Activated CD8-positive, alpha-beta memory T cell treated with anti-CD3 and anti-CD28 coated beads for 48 hours (primary cell): ENCODE results near the gene P2RY14.

ENCODE experiments used
- DNase-seq, 3 experiments: peaks; one replicate each; pipeline ENCODE4 v3.0.0-alpha.2; 2020; ENCODE audit warnings: low read depth in 2 of 3, low spot score in 2 of 3

The P2RY14 gene

DNA sequence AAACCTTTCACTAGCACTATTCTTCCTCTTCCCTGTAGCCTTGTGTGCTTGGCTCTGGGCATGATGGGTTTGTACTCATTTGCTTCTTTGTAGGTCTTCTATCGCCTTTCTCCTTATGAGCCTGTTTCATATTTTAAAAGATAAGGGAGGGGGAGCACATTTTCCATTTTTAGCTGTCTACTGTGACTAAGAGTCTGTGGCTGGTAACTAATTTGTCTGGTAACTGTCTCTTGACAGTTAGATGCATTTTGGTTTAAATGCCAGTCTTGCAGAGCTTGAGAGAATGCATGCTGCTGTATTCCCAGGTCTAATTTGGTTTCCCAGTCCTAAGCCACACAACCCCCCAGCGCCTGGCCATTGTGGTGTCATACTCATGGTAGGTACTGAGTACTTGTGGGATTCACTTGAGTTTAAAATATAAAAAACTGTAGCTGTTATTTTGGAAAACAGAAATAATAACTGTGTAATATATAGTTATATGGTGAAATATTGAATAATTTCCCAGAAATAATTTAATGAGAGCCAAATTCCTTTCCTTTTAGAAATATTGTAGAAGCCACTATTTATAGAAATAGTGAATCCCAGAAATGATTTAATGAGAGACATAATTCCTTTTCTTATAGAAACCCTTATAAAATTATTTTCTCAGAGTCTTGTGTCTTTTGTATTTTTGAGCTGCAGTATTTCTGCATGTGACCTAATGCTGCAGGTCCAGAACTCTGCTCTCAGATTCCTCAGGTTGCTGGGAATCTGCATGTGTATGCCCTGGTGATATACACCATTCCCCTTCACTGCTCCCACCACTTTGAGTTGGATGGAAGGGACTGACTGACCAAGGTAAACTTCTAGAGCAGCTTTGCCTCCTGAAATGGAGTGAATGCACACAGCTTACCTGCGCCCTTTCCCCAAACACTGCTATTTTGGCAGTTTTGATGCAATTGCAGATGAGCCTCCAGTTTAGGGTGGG, 61.4 kb downstream of the P2RY14 start:
- no peak for DNase-seq

DNA sequence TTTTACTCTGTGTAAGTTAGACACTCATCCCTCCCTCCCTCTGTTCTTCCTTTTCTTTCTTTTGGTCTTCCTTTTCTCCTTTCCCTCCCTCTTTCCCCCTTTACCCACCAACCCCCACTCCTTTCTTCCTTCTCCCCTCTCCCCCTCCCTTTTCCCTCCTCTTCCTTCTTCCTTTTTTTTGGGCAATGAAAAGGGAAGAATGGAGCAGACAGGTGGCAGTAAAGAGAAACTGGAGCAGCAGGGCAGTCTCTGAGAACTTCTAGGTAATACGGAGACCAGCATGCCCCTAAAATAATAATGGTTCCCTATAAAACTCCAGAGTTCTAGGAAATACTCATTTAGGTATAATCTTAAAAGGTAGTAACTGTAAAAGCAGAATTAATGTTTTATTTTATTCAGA, 63.9 kb downstream of the P2RY14 start:
- no peak for DNase-seq

DNA sequence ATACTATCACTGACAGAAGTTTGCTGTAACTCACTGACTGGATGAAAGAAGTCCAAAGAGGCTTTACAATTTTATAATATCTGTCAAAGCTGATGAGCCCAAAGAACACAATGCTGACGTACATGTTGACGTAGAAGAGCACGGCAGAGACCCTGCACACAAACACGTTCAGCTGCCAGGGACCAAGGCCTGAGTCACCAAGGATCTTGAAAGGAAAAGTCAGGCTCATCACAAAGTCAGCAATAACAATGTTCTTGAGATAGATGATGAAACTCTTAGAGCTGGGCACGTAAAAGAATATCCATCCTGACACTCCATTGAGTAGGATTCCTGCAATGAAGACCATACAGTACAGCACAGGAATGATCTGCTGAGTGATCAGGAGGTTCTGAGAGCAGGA, 64.5 kb downstream of the P2RY14 start:
- DNase-seq, result no peak

DNA sequence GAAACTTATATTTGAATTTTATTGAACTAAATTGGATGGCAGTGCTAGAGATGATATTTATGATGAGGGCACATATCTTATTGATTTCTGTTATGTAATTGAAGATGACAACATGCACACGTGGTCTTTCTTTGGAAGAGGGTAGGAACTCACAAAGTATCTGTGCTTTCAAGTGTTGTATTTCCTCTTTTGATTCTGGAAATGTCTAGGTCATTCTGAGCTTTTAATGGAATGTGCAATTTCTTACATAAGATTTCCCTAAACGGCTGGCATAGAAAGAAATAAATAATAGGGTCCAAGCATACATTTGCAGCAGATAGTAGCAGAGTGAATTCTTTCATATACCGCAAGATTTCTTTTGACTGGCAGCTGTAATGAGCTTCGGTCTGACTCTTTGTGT, 65.2 kb downstream of the P2RY14 start:
- no peak for DNase-seq

DNA sequence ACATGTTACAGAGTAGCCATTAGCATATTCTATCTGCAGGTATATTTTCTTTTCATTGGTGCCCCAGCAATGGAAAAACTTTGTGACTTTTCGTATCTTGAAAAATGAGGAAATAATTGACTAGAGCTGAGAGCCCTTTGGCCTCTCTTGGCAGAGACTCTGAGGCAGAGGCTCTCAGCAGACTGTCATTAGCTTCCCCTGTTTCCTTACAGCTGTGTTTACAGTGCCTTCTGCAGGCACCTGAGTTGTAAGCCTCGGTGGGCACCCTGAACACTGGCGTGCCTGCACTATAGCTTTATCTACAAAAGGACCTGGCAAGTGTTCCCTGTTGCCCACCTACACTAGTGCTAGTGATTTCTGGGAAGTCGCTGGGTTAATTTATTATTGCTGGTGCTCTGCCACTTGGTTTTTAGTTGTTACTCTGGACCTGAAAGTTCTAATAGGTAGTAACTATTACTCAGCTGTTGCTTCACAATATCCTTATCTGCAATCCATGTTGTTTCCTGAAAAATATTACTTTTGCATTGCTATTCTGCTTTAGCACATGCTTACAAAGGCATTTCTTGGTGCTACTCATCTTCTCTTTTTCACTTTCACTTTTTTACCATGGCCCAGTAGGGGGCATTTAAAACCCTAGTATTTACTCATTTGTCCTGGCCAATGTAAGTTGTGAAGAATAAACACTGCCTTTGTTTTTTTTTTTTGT, 67.5 kb downstream of the P2RY14 start:
- DNase-seq, result no peak

DNA sequence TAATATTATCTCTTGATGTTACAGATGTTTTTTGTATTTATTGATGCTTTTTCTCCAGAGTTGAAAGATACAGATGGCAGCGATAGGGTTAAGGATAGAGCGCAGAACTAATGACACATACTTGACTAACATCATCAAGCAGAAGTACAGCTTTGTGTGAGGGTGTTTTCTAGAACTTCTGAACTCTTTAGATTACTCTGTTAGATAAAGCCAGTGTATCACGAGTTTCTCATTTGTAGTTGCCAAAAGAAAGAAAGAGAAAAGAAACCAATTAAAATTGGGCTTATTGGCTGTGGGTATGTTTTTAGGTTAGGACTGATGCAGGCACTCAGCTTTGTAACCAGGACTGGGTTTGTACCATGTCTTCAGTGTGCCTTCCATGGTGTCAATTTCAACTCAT, 68.7 kb downstream of the P2RY14 start:
- no peak for DNase-seq

GRCh38 chr3:151206201-151206600, 72.1 kb downstream of the P2RY14 start:
- no peak for DNase-seq

- no peak for DNase-seq
These were observed 72.9 kb downstream of the P2RY14 start for GRCh38 chr3:151205482-151205881.

- DNase-seq, result no peak
These were observed 73.6 kb downstream of the P2RY14 start for GRCh38 chr3:151204530-151205402.

- peak in 1 of 3 experiments; percentile 49 for DNase-seq
These were observed 75.3 kb downstream of the P2RY14 start, which contains the start of gene GPR171 for GRCh38 chr3:151203051-151203420. Gene GPR171, minus strand, starts transcription at chr3:151203216. Its CDS starts 3,830 bp downstream, at chr3:151199386.

DNA sequence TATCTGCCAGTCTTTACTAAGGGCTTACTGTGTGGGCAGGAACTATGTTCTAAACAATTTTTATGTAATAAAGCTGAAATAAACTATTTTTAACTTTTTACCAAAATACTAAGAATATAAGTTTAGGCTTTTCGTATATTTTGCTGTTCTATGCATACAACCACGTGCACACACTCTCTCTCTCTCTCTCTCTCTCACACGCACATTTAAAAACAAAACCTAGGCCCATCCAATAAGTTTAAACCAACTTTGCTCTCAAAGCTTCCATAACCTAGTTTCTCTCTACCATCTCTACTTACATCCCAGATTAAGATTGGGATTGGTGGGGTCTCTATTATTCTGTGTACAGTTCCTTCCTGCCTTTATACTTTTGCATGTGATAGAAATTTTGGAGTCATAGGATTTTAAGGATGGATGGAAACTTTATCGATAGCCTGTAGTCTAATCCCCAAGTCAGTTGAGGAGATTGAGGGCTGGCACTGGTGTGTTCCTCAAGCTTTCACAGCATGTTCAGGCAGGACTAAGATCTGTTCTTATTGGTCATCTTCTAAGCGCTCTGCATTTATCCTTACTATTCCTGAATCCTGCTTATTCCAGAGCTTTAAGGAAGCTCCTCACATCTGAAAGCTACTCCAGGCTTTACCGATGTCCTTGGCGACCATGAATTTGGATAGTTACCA, 77.2 kb downstream of the P2RY14 start:
- no peak for DNase-seq

- DNase-seq, result no peak
These were observed 77.8 kb downstream of the P2RY14 start for GRCh38 chr3:151200586-151200985.

DNA sequence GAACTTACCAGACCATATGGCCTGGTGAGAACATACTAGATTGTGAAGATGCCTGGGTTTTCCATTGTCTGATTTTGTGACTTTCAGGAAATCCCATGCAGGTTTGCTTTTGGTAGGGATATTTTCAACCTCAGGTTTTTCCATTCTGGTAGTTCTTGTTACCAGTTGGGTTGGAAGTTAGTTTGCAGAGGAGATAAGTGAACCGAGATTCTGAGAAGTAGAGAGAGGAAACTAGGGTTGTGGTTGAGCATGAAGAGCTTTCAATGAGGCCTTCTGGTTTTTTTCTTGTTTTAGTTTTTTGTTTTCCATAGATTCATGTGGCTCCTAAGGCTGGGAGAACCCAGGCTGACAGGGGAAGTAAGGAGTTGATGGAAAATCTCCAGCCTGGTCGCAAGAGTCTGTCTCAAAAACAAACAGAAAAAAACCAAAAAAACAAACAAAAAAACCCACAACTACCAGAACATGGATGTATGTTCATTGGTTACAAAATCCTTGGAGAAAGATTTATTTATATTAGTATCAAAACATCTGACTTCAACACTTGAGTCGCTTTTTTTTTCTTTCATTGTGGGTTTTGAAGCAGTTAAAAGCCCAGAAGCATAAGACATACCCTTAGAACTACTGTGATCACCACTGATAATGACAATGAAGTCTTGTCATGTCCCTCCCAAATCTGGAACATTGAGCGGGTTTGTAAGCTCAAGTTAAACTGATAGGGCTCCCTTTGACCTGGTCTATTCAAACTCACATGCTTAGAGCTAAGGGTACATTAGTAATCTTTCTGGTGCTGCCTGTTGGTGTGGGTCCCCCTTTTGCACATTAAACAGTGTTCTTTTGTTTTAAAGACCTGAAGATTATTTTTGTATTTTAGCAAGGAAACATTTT, 78.5 kb downstream of the P2RY14 start:
- no peak for DNase-seq

- DNase-seq, result no peak
These were observed 79.5 kb downstream of the P2RY14 start for GRCh38 chr3:151198849-151199248.

DNA sequence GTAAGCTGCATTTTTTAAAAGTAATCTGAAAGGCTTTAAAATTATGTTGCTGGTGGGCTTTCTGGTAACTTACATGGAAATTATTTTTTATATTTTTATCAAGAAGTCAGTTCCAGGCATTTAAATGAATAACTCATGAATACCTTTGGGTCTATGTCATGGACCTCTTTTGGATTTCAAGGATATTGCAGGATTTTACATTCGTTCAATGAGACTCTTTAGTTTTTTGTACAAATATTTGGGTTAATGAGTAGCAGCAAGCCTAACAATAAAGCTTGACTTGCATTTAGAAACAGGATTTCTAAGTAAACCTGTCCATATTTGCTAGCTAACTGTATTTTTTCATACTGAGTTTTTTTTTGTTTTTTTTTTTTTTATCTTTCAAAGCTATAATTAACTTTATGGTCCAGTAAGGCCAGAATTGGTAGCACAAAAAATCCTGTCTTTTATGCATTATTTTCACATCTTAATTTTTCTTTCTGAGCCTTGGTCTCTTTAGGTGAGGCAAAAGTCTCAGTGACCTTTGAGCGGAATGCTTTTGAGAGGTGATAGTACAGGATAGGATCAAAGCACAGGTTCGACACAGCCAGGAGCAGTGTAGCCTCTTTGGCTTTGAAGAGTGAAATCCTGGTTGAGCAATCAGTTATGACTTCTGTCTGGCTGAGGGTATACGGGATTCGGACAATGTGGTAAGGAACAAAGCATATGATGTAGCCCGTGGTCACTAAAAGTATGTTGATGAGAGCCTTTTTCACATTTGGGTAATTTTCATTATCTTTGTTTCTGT, 80.2 kb downstream of the P2RY14 start:
- DNase-seq, result no peak

DNA sequence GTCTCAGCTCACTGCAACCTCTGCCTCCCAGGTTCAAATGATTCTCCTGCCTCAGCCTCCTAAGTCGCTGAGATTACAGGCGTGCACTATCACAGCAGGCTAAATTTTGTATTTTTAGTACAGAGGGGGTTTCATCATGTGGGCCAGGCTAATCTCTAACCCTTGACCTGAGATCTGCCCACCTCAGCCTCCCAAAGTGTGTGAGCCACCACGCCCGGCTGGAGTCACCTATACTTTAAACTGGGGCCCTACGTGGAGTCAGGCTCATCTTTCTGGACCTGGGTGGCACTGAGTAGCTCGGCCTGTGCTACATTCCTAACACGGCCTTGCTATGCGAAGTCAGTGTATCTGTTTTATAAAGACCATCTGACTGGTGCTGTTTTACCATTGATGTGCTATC, 81.1 kb downstream of the P2RY14 start:
- DNase-seq, result no peak

GRCh38 chr3:151196434-151196833, 81.9 kb downstream of the P2RY14 start:
- DNase-seq, result no peak

GRCh38 chr3:151195826-151196225, 82.5 kb downstream of the P2RY14 start:
- no peak for DNase-seq

GRCh38 chr3:151192545-151192944, 85.8 kb downstream of the P2RY14 start:
- DNase-seq, result no peak
